Left ventricle myocardium inferior (tissue), 1 donor: ENCODE results near the gene TNN. TPM values are rescaled to one million over a fixed set of nuclear protein-coding genes. Genes with fewer than 3 reads are reported as not detected.

Source experiments
- DNase-seq: peaks from one replicate; pipeline ENCODE4 v3.0.0-alpha.2; 2020
- H3K27ac ChIP-seq: fragments of 200-600 bp; replicated peaks from 2 replicates; pipeline ENCODE4 v1.8.0; 2021
- H3K27me3 ChIP-seq: fragments of 200-600 bp; 2 replicates; pipeline ENCODE4 v1.8.0; 2021; ENCODE audit warnings: low read depth
- H3K36me3 ChIP-seq: fragments of 200-600 bp; 2 replicates; pipeline ENCODE4 v1.8.0; 2021
- H3K4me1 ChIP-seq: fragments of 200-600 bp; 2 replicates; pipeline ENCODE4 v1.8.0; 2021
- H3K4me3 ChIP-seq: fragments of 200-600 bp; 2 replicates; pipeline ENCODE4 v1.8.0; 2021; ENCODE audit warnings: mild to moderate bottlenecking, moderate library complexity
- H3K9me3 ChIP-seq: fragments of 200-600 bp; replicated peaks from 2 replicates; pipeline ENCODE4 v1.8.0; 2021
- intact Hi-C: fragments of 100-400 bp; cut with micrococcal nuclease; formaldehyde crosslinking; loops from one replicate; pipeline ENCODE4 v1.11.0; 2022
- total RNA-seq: library from RNA; stranded (reverse); fragmentation: NEBNext Ultra II Directional; extraction: Animal tissue kit (Norgen Biotek cat#: 25700); gene quantifications from one replicate; pipeline ENCODE4 v1.2.1, GENCODE V29; 2021
- TF ChIP-seq, protein P1 (sequence below): fragments of 200-600 bp; IDR thresholded peaks from 2 replicates; pipeline ENCODE4 v1.8.0; 2021; ENCODE audit warnings: antibody characterized with exemption, mild to moderate bottlenecking, borderline replicate concordance
- donor health status: DM: no; HTN: yes; CAD: no; lungs with severe emphysema.

Gene TNN
- total RNA-seq, 1 donor from 2014 or later: not detected

- intact Hi-C loops: no loop called here
- no peak overlapping the region for H3K27ac ChIP-seq
- H3K27me3 ChIP-seq: no peaks in the 10 kb centered on the region
- no peaks in the 10 kb centered on the region for H3K9me3 ChIP-seq
- no peaks in the 10 kb centered on the region for H3K36me3 ChIP-seq
- peaks cover 59% of the 10 kb centered on the region for H3K4me1 ChIP-seq
- no peak overlapping the region for H3K4me3 ChIP-seq
- TF ChIP-seq, protein P1, sequence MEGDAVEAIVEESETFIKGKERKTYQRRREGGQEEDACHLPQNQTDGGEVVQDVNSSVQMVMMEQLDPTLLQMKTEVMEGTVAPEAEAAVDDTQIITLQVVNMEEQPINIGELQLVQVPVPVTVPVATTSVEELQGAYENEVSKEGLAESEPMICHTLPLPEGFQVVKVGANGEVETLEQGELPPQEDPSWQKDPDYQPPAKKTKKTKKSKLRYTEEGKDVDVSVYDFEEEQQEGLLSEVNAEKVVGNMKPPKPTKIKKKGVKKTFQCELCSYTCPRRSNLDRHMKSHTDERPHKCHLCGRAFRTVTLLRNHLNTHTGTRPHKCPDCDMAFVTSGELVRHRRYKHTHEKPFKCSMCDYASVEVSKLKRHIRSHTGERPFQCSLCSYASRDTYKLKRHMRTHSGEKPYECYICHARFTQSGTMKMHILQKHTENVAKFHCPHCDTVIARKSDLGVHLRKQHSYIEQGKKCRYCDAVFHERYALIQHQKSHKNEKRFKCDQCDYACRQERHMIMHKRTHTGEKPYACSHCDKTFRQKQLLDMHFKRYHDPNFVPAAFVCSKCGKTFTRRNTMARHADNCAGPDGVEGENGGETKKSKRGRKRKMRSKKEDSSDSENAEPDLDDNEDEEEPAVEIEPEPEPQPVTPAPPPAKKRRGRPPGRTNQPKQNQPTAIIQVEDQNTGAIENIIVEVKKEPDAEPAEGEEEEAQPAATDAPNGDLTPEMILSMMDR: no peak
- DNase-seq: no peak
These were observed 128.2 kb downstream of the TNN start for GRCh38 chr1:175195798-175196197.

DNA sequence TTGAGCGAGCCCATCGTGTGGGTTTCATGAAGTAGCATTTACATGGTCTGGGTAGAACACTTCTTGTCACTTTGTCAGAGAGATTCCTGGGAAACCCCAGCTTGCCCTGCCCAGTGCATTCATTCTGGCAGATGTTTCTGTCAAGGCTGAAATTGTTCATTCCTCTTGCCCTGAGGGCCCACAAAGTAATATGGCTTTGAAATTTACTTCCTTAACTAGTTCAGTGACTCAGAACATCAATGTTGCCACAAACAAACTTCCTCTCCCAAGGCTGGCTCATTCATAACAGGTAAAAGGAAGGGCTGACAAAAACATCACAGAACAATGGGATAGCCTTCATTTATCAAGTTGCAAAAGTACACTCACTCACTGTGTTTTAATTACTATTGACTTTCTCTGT, 129.9 kb downstream of the TNN start:
- TF ChIP-seq, protein P1: no peak
- peak overlapping the region; percentile 36 for H3K27ac ChIP-seq
- intact Hi-C loops: no loop called here

More for the DNA sequence above, 129.9 kb downstream of the TNN start:
- Histone ChIP-seq H3K4me1 (peaks cover 57% of the 10 kb centered on the region), H3K27me3 (no peaks in the 10 kb centered on the region), H3K36me3 (no peaks in the 10 kb centered on the region), H3K4me3 (no peak overlapping the region), H3K9me3 (no peaks in the 10 kb centered on the region)
- DNase-seq: no peak

Other genes with a start within 250 kb of the TNN start
- 75.6 TPM for gene CACYBP, start 67.9 kb upstream of the TNN start, total RNA-seq
- gene MRPS14, start 44.4 kb upstream of the TNN start, total RNA-seq: 25.4 TPM
- 12.8 TPM for gene KIAA0040, start 124.9 kb downstream of the TNN start, total RNA-seq